HG02840 (cell line): Measurements from ENCODE around the gene TC2N.

Experiments
- ATAC-seq: cut with Tn5 transposase; IDR thresholded peaks from one replicate; pipeline ENCODE4 v1.9.1; 2021; ENCODE audit warnings: mild to moderate bottlenecking, moderate library complexity, moderate number of reproducible peaks; ENCODE audit not compliant: unreplicated experiment, low FRiP score

Gene TC2N

GRCh38 chr14:91731018-91731417 is 136.3 kb downstream of the TC2N start:
- ATAC-seq: no peak

- no peak for ATAC-seq
These were observed 137.6 kb downstream of the TC2N start for GRCh38 chr14:91729756-91730155.
